SK-N-MC (cell line): ENCODE results near the gene CCSAP.

Source experiments
- DNase-seq: peaks from one replicate; pipeline ENCODE4 v3.0.0-alpha.2; 2011; ENCODE audit warnings: low read depth, low spot score
- H3K27ac ChIP-seq: fragments of 200-600 bp; sonication (generic); 2 replicates; pipeline ENCODE4 v1.5.1; 2016; ENCODE audit warnings: mixed run types
- H3K36me3 ChIP-seq: fragments of 200-600 bp; sonication (generic); 2 replicates; pipeline ENCODE4 v1.6.1; 2017; ENCODE audit warnings: antibody characterized with exemption, low read length, mixed read lengths; ENCODE audit not compliant: insufficient read depth
- H3K4me3 ChIP-seq: fragments of 200-600 bp; sonication (generic); 2 replicates; pipeline ENCODE4 v1.5.1; 2016
- H3K9ac ChIP-seq: fragments of 200-600 bp; sonication (generic); 2 replicates; pipeline ENCODE4 v1.8.0; 2017; ENCODE audit warnings: mixed run types, mixed read lengths; ENCODE audit not compliant: insufficient read length
- H3K9me3 ChIP-seq: fragments of 200-600 bp; sonication (generic); 2 replicates; pipeline ENCODE4 v1.6.1; 2017; ENCODE audit warnings: low read depth, mild to moderate bottlenecking, antibody characterized with exemption, low read length, moderate library complexity, mixed read lengths
- EZH2 ChIP-seq: fragments of 200-600 bp; sonication (generic); IDR thresholded peaks from one replicate; pipeline ENCODE4 v1.6.1; 2017; ENCODE audit warnings: antibody characterized with exemption
- FOXP2 ChIP-seq: optimal IDR thresholded peaks from 2 replicates; pipeline ENCODE3; 2011; ENCODE audit warnings: mild to moderate bottlenecking, moderate library complexity; ENCODE audit not compliant: insufficient read depth; ENCODE audit errors: extremely low read length, control extremely low read depth
- POLR2AphosphoS5 ChIP-seq: IDR thresholded peaks from 2 replicates; pipeline ENCODE4 v1.6.1; 2012; ENCODE audit warnings: mild to moderate bottlenecking, low read depth, low read length, borderline replicate concordance

CCSAP gene

DNA sequence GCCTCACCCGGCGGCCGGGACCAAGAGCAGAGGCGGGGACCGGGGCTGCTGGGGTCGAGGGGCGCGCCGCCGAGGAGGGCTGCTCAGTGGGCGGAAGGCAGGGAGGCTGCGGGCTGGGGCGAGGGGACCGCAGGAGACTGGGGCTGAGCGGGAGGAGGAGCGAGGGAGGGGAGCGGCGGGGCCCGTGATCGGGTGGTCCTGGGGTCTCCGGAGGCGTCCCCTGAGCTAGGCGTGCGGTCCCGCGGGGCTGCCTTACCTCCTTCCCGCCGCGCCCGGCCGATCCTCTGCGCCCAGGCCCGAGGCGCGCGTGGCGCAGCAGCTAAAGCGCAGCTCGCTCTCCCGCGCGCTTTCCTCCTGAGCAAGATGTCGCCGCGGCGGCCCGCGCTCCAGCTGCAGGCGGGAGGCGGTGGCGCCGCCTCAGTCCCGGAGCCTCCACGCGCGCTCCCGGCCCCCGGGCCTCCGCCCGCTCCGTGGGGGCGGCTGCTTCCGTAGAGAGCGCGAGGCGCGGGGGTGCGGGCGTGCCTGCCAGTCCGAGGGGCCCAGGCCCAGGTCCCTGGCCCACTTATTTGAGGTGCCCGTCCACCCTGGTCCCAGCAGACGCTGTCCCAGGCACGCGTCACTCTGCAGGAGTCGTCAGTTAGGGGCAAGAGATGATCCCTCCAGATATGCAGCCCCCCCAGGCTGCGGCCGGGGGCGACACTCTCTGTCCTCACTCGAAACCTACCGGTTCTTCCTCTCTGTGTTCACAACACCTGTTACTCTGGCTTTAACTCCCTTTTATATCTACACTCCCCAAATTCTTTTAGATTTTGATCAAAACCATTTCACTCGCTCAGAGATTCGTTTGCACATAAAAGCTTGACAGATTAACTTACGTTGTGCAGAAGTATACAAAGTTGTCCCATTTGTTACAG is at the start of gene CCSAP:
Gene CCSAP, minus strand, starts transcription at position 392 of the 914 bp plus-strand sequence. CDS start 582 bp downstream, outside the sequence.
- no peaks in the 10 kb centered on the region for H3K36me3 ChIP-seq
- no peak for DNase-seq
- H3K9ac ChIP-seq, result peak within 1 kb of the TSS; percentile 73
- H3K27ac ChIP-seq, result no peak within 1 kb of the TSS
- H3K9me3 ChIP-seq, result no peaks in the 10 kb centered on the region
- TF ChIP-seq FOXP2, result no peak
- no peak for TF ChIP-seq EZH2
- peak; percentile 67; the same call in 1 of the 2 replicates for TF ChIP-seq POLR2AphosphoS5
- H3K4me3 ChIP-seq, result peak within 1 kb of the TSS; percentile 89

GRCh38 chr1:229390130-229390529 is 47.3 kb upstream of the CCSAP start:
- no peak for DNase-seq
- no peak overlapping the region for H3K9ac ChIP-seq
- no peaks in the 10 kb centered on the region for H3K36me3 ChIP-seq
- no peaks in the 10 kb centered on the region for H3K9me3 ChIP-seq
- TF ChIP-seq EZH2 (no peak), FOXP2 (no peak), POLR2AphosphoS5 (no peak)
- H3K27ac ChIP-seq, result no peak overlapping the region
- H3K4me3 ChIP-seq, result no peak overlapping the region

DNA sequence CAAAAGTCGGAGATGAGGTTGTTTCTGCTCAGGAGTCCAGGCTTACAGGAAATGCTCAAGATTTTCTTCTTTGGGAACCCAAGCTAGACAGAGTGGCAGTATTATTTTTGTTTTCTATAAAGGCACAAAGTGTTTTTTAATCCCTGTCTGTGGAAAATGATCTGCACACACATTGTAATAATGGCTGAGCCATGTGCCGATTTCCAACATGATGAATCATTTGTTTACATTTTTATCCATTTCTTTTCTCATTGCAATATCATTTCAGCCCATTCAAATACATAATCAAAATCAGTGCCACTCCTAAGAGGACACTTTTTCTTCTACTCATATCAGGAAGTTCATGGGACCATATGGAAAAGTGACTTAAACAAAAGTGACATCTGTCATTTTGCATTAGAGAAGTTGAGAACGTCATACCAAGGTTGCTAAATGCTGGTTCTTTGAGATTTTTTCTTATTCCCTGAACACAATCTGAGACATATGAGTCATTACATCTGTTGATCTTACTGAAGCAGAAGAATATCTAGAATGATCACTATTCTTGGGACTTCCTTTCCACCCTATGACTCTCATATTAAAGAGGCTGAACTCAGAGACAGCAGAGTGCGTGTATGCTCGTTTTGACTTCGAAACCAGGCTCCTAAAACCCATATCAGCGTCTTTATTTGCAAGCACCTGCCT is 46.2 kb upstream of the CCSAP start:
- H3K9me3 ChIP-seq, result no peaks in the 10 kb centered on the region
- H3K36me3 ChIP-seq, result no peaks in the 10 kb centered on the region
- H3K27ac ChIP-seq, result no peak overlapping the region
- no peak for DNase-seq
- no peak overlapping the region for H3K4me3 ChIP-seq
- no peak overlapping the region for H3K9ac ChIP-seq
- TF ChIP-seq FOXP2 (no peak), POLR2AphosphoS5 (no peak), EZH2 (no peak)

GRCh38 chr1:229385853-229386456 is 43.1 kb upstream of the CCSAP start:
- no peak for DNase-seq
- Histone ChIP-seq H3K27ac (no peak overlapping the region), H3K9ac (no peak overlapping the region), H3K9me3 (no peaks in the 10 kb centered on the region), H3K36me3 (no peaks in the 10 kb centered on the region), H3K4me3 (no peak overlapping the region)
- no peak for TF ChIP-seq EZH2
- no peak for TF ChIP-seq POLR2AphosphoS5
- TF ChIP-seq FOXP2, result no peak

DNA sequence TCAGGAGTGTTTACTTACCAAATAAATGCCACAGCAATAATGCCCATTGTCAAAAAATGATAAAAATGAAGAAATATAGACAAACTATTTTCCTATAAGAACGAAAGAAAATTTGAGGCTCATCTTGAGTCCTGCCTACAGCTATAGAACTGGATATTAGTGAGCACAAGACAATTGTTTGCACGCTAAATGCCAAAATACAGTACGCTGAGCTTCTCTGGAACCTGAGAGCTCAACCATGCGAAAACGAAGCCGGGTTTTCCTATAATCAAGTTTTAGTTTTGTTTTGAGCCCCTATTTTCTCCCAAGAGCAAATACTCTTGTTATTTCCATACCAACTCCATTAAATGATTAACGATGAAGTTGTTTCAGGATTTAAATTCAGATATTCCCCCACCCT is 42.0 kb upstream of the CCSAP start:
- no peaks in the 10 kb centered on the region for H3K36me3 ChIP-seq

DNA sequence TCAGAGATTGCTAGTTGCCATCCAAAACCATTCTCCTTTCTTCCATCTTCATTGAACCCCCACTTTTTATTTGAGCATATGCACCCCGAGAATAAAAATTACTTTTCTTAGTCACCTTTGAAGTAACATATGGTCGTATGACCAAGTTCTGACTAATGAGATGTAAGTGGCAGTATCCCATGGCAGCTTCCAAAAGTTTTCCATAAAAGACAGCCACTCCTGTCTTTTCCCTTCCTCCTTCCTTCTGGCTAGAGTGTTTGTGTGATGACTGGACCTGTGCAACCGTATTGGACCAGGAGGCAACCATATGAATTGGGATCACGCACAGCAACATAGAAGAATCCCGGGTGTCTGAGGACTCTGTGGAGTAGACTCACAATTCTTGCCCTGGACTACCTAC is 41.1 kb upstream of the CCSAP start:
- H3K9me3 ChIP-seq, result no peaks in the 10 kb centered on the region
- H3K4me3 ChIP-seq, result no peak overlapping the region
- no peaks in the 10 kb centered on the region for H3K36me3 ChIP-seq
- H3K9ac ChIP-seq, result no peak overlapping the region
- DNase-seq, result no peak
- H3K27ac ChIP-seq, result no peak overlapping the region
- no peak for TF ChIP-seq POLR2AphosphoS5
- TF ChIP-seq FOXP2, result no peak
- no peak for TF ChIP-seq EZH2

More for the DNA sequence above, 42.0 kb upstream of the CCSAP start:
- Histone ChIP-seq H3K27ac (no peak overlapping the region), H3K4me3 (no peak overlapping the region), H3K9me3 (no peaks in the 10 kb centered on the region), H3K9ac (no peak overlapping the region)
- no peak for DNase-seq
- no peak for TF ChIP-seq POLR2AphosphoS5
- TF ChIP-seq FOXP2, result no peak
- no peak for TF ChIP-seq EZH2

DNA sequence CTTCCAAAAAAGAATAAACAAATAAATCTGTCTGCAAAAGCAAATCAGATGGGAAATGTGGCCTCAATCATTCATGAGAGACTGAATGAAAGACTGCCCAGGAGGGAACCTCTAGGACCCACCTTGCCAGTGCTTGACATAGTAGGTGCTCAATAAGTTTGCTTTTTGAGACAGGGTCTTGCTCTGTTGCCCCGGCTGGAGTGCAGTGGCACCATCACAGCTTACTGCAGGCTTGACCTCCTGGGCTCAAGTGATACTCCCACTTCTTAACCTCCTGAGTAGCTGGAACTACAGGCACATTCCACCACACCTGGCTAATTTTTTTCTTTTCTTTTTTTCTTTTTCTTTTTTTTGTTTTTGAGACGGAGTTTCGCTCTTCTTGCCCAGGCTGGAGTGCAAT is 40.3 kb upstream of the CCSAP start:
- TF ChIP-seq FOXP2 (no peak), POLR2AphosphoS5 (no peak), EZH2 (no peak)

GRCh38 chr1:229381234-229381633 is 38.4 kb upstream of the CCSAP start:
- TF ChIP-seq FOXP2, result no peak
- TF ChIP-seq POLR2AphosphoS5, result no peak
- no peak for TF ChIP-seq EZH2
- no peak overlapping the region for H3K9ac ChIP-seq
- H3K27ac ChIP-seq, result no peak overlapping the region
- no peak for DNase-seq
- H3K9me3 ChIP-seq, result no peaks in the 10 kb centered on the region
- H3K36me3 ChIP-seq, result no peaks in the 10 kb centered on the region
- no peak overlapping the region for H3K4me3 ChIP-seq

More for the DNA sequence above, 40.3 kb upstream of the CCSAP start:
- no peaks in the 10 kb centered on the region for H3K36me3 ChIP-seq
- no peaks in the 10 kb centered on the region for H3K9me3 ChIP-seq
- H3K4me3 ChIP-seq, result no peak overlapping the region
- no peak for DNase-seq
- H3K9ac ChIP-seq, result no peak overlapping the region
- H3K27ac ChIP-seq, result no peak overlapping the region
